MM.1S (cell line): ENCODE measurements around the gene MAN1C1.

Experiments
- DNase-seq: peaks from one replicate; pipeline ENCODE4 v3.0.0-alpha.2; 2015
- H2AFZ ChIP-seq: fragments of 300-600 bp; sonication (generic); 2 replicates; pipeline ENCODE4 v1.6.0; 2016; ENCODE audit warnings: antibody characterized with exemption, low read length
- H3F3A ChIP-seq: fragments of 300-600 bp; sonication (generic); 2 replicates; pipeline ENCODE4 v1.6.1; 2016; ENCODE audit warnings: mild to moderate bottlenecking, antibody characterized with exemption, low read length, moderate library complexity, mixed read lengths; ENCODE audit not compliant: insufficient read depth
- H3K27ac ChIP-seq: fragments of 300-600 bp; sonication (generic); 2 replicates; pipeline ENCODE4 v1.5.1; 2016; ENCODE audit warnings: mild to moderate bottlenecking, low read length
- H3K27me3 ChIP-seq: fragments of 300-600 bp; sonication (generic); replicated peaks from 2 replicates; pipeline ENCODE4 v1.6.0; 2016; ENCODE audit warnings: low read length; ENCODE audit not compliant: insufficient read depth
- H3K36me3 ChIP-seq: fragments of 300-600 bp; sonication (generic); replicated peaks from 2 replicates; pipeline ENCODE4 v1.6.1; 2016; ENCODE audit warnings: mild to moderate bottlenecking, low read length, mixed read lengths; ENCODE audit not compliant: insufficient read depth
- H3K4me1 ChIP-seq: fragments of 300-600 bp; sonication (generic); 2 replicates; pipeline ENCODE4 v1.6.1; 2016; ENCODE audit warnings: low read length, mixed read lengths
- H3K4me2 ChIP-seq: fragments of 300-600 bp; sonication (generic); 2 replicates; pipeline ENCODE4 v1.6.0; 2016; ENCODE audit warnings: low read depth, low read length
- H3K4me3 ChIP-seq: fragments of 300-600 bp; sonication (generic); 2 replicates; pipeline ENCODE4 v1.5.1; 2016; ENCODE audit warnings: low read length, mixed read lengths
- H3K79me2 ChIP-seq: fragments of 300-600 bp; sonication (generic); 2 replicates; pipeline ENCODE4 v1.6.1; 2016; ENCODE audit warnings: mixed run types, low read length, mixed read lengths
- H3K9ac ChIP-seq: fragments of 300-600 bp; sonication (generic); 2 replicates; pipeline ENCODE4 v1.6.1; 2016; ENCODE audit warnings: low read length, mixed read lengths
- H3K9me2 ChIP-seq: fragments of 300-600 bp; sonication (generic); replicated peaks from 2 replicates; pipeline ENCODE4 v1.6.1; 2016; ENCODE audit warnings: mild to moderate bottlenecking, low read length, mixed read lengths; ENCODE audit not compliant: insufficient read depth
- H3K9me3 ChIP-seq: fragments of 300-600 bp; sonication (generic); replicated peaks from 2 replicates; pipeline ENCODE4 v1.6.1; 2016; ENCODE audit warnings: mild to moderate bottlenecking, low read length, mixed read lengths; ENCODE audit not compliant: insufficient read depth
- H4K20me1 ChIP-seq: fragments of 300-600 bp; sonication (generic); 2 replicates; pipeline ENCODE4 v1.6.1; 2016; ENCODE audit warnings: mild to moderate bottlenecking, low read length, moderate library complexity, mixed read lengths; ENCODE audit not compliant: insufficient read depth
- CTCF ChIP-seq: fragments of 300-600 bp; sonication (generic); IDR thresholded peaks from 2 replicates; pipeline ENCODE4 v1.5.1; 2016; ENCODE audit warnings: antibody characterized with exemption, low read length, mixed read lengths
- EZH2 ChIP-seq: fragments of 300-600 bp; sonication (generic); optimal IDR thresholded peaks from 2 replicates; pipeline ENCODE3; 2017; ENCODE audit warnings: low read depth, mild to moderate bottlenecking, antibody characterized with exemption, low read length, mixed read lengths
- EZH2phosphoT487 ChIP-seq: fragments of 300-600 bp; sonication (generic); IDR thresholded peaks from 2 replicates; pipeline ENCODE4 v1.6.1; 2018; ENCODE audit warnings: antibody characterized with exemption, low read length

MAN1C1 gene

GRCh38 chr1:25712299-25712970, 95.8 kb downstream of the MAN1C1 start:
- no peaks in the 10 kb centered on the region for H3K4me1 ChIP-seq

GRCh38 chr1:25713961-25714360, 97.4 kb downstream of the MAN1C1 start:
- H3K27ac ChIP-seq = no peak overlapping the region
- H3K36me3 ChIP-seq = no peaks in the 10 kb centered on the region
- no peak overlapping the region for H2AFZ ChIP-seq
- no peaks in the 10 kb centered on the region for H3K79me2 ChIP-seq
- H3K9ac ChIP-seq = no peak overlapping the region
- H3F3A ChIP-seq = no peaks in the 10 kb centered on the region
- H3K9me3 ChIP-seq = no peaks in the 10 kb centered on the region
- H3K4me2 ChIP-seq = no peak overlapping the region
- H3K9me2 ChIP-seq = no peaks in the 10 kb centered on the region
- no peak for TF ChIP-seq CTCF
- TF ChIP-seq EZH2phosphoT487 = no peak
- TF ChIP-seq EZH2 = no peak
- no peak overlapping the region for H3K4me3 ChIP-seq
- DNase-seq = no peak
- no peaks in the 10 kb centered on the region for H3K27me3 ChIP-seq
- H3K4me1 ChIP-seq = no peaks in the 10 kb centered on the region
- H4K20me1 ChIP-seq = no peaks in the 10 kb centered on the region

More at GRCh38 chr1:25712299-25712970, 95.8 kb downstream of the MAN1C1 start:
- no peak overlapping the region for H3K4me3 ChIP-seq
- no peaks in the 10 kb centered on the region for H3K79me2 ChIP-seq
- TF ChIP-seq EZH2 = no peak
- no peak for TF ChIP-seq CTCF
- TF ChIP-seq EZH2phosphoT487 = no peak
- no peak overlapping the region for H3K27ac ChIP-seq
- H3K27me3 ChIP-seq = no peaks in the 10 kb centered on the region
- no peaks in the 10 kb centered on the region for H3F3A ChIP-seq
- H3K9ac ChIP-seq = no peak overlapping the region
- no peaks in the 10 kb centered on the region for H3K9me2 ChIP-seq
- no peaks in the 10 kb centered on the region for H3K36me3 ChIP-seq
- H3K4me2 ChIP-seq = no peak overlapping the region
- DNase-seq = no peak
- no peaks in the 10 kb centered on the region for H3K9me3 ChIP-seq
- no peaks in the 10 kb centered on the region for H4K20me1 ChIP-seq
- H2AFZ ChIP-seq = no peak overlapping the region

- no peaks in the 10 kb centered on the region for H4K20me1 ChIP-seq
- H2AFZ ChIP-seq = no peak overlapping the region
- H3K4me2 ChIP-seq = no peak overlapping the region
Observed at GRCh38 chr1:25714372-25714931, 97.9 kb downstream of the MAN1C1 start.

More at GRCh38 chr1:25714372-25714931, 97.9 kb downstream of the MAN1C1 start:
- Histone ChIP-seq H3K79me2 (no peaks in the 10 kb centered on the region), H3K27ac (no peak overlapping the region), H3K9ac (no peak overlapping the region), H3K9me2 (no peaks in the 10 kb centered on the region), H3F3A (no peaks in the 10 kb centered on the region), H3K36me3 (no peaks in the 10 kb centered on the region), H3K9me3 (no peaks in the 10 kb centered on the region), H3K4me3 (no peak overlapping the region), H3K27me3 (no peaks in the 10 kb centered on the region), H3K4me1 (no peaks in the 10 kb centered on the region)
- DNase-seq = no peak
- TF ChIP-seq EZH2phosphoT487 = no peak
- no peak for TF ChIP-seq CTCF
- no peak for TF ChIP-seq EZH2
